Endothelial cell of umbilical vein (primary cell): ENCODE results near the gene CHID1. TPM values are rescaled to one million over a fixed set of nuclear protein-coding genes. Genes with fewer than 3 reads are reported as not detected.

Source experiments
- BruUV-seq: library from RNA; stranded (reverse); fragments of 400-500 nt; replicated peaks from 2 replicates; lab custom pipeline; 2021; lab: Mats Ljungman, UMichigan
- CTCF ChIA-PET: fragments of 300-600, 350-600 bp; sonication (Branson Sonifier 250); formaldehyde crosslinking; loops from one replicate; lab custom pipeline; 2021; ENCODE audit warnings: antibody characterized with exemption, inconsistent platforms; lab: Charles Lee
- POLR2A ChIA-PET: fragments of 300-600, 350-600 bp; sonication (Branson Sonifier 250); formaldehyde crosslinking; loops from one replicate; lab custom pipeline; 2021; ENCODE audit warnings: antibody characterized with exemption, inconsistent platforms; lab: Charles Lee
- DNase-seq: peaks from one replicate; pipeline ENCODE4 v3.0.0-alpha.2; 2011; ENCODE audit warnings: low read depth, low spot score
- FAIRE-seq: peaks from 2 replicates; lab custom pipeline; 2011; peaks lifted over from hg19 to GRCh38; lab: Jason Lieb, UNC
- H2AFZ ChIP-seq: 2 replicates; pipeline ENCODE4 v1.6.0; 2012; ENCODE audit warnings: low read depth, low read length, control low read depth, inconsistent platforms
- H3K27ac ChIP-seq: 2 replicates; pipeline ENCODE4 v1.5.1; 2011; ENCODE audit warnings: low read depth, mild to moderate bottlenecking, control low read depth, low read length, moderate library complexity; ENCODE audit not compliant: insufficient read depth
- H3K27me3 ChIP-seq, 2 experiments: 2 replicates each; pipeline versions ENCODE4 v1.6.0 to v1.6.1; 2011; ENCODE audit warnings: low read length in 2 of 2, mixed read lengths in 1 of 2; ENCODE audit not compliant: control insufficient read depth in 2 of 2, insufficient read depth in 2 of 2
- H3K36me3 ChIP-seq, 2 experiments: 2 replicates in 1 of 2; 3 replicates in 1 of 2; pipeline ENCODE4 v1.5.1; 2011; ENCODE audit warnings: low read length in 2 of 2, mild to moderate bottlenecking in 1 of 2, moderate library complexity in 1 of 2; ENCODE audit not compliant: control insufficient read depth in 2 of 2, insufficient read depth in 2 of 2; ENCODE audit errors: extremely low read depth in 1 of 2
- H3K4me1 ChIP-seq: 3 replicates; pipeline ENCODE4 v1.5.1; 2011; ENCODE audit warnings: mild to moderate bottlenecking, low read length; ENCODE audit not compliant: control insufficient read depth, insufficient read depth; ENCODE audit errors: extremely low read depth
- H3K4me2 ChIP-seq: 2 replicates; pipeline ENCODE4 v1.6.1; 2011; ENCODE audit warnings: low read length, control low read depth, mixed read lengths; ENCODE audit not compliant: insufficient read depth
- H3K4me3 ChIP-seq, 3 experiments: fragments of 200-600 bp in 1 of 3; sonication (generic), shearing (Covaris generic) in 1 of 3; replicated peaks in 1 of 3; 2 replicates each; pipeline ENCODE4 v1.5.1; 2011 to 2016; ENCODE audit warnings: control low read depth in 3 of 3, low read length in 3 of 3, mild to moderate bottlenecking in 2 of 3, inconsistent platforms in 1 of 3, low read depth in 1 of 3, moderate library complexity in 1 of 3; ENCODE audit not compliant: insufficient read depth in 1 of 3
- H3K79me2 ChIP-seq: 2 replicates; pipeline ENCODE4 v1.6.0; 2012; ENCODE audit warnings: low read length, inconsistent platforms; ENCODE audit not compliant: control insufficient read depth, insufficient read depth
- H3K9ac ChIP-seq: replicated peaks from 2 replicates; pipeline ENCODE3; 2011; ENCODE audit warnings: low read length, control low read depth; ENCODE audit not compliant: insufficient read depth; ENCODE audit errors: extremely low read depth
- H3K9me1 ChIP-seq: replicated peaks from 3 replicates; pipeline ENCODE4 v1.6.0; 2011; ENCODE audit warnings: mild to moderate bottlenecking, low read length; ENCODE audit not compliant: control insufficient read depth, insufficient read depth; ENCODE audit errors: extremely low read depth
- H3K9me3 ChIP-seq: replicated peaks from 2 replicates; pipeline ENCODE4 v1.5.1; 2012; ENCODE audit warnings: low read length, inconsistent platforms; ENCODE audit not compliant: control insufficient read depth, insufficient read depth
- H4K20me1 ChIP-seq: replicated peaks from 2 replicates; pipeline ENCODE3; 2011; ENCODE audit warnings: mild to moderate bottlenecking, low read length; ENCODE audit not compliant: control insufficient read depth, insufficient read depth; ENCODE audit errors: extremely low read depth
- CTCF ChIP-seq, 2 donors: IDR thresholded peaks; 1 replicate in 1 of 2; 2 replicates in 1 of 2; pipeline ENCODE4 v1.5.1; 2011; ENCODE audit warnings: low read length in 2 of 2, mild to moderate bottlenecking in 2 of 2, moderate library complexity in 2 of 2, control low read depth in 1 of 2, inconsistent platforms in 1 of 2, low read depth in 1 of 2; ENCODE audit not compliant: insufficient read depth in 1 of 2; ENCODE audit errors: extremely low read depth in 1 of 2
- EZH2 ChIP-seq: IDR thresholded peaks from 2 replicates; pipeline ENCODE4 v1.6.1; 2012; ENCODE audit warnings: borderline replicate concordance, low read depth, mild to moderate bottlenecking, moderate library complexity, low read length, inconsistent platforms; ENCODE audit not compliant: severe bottlenecking
- FOS ChIP-seq: IDR thresholded peaks from 2 replicates; pipeline ENCODE4 v1.6.1; 2011; ENCODE audit warnings: mild to moderate bottlenecking, low read length, moderate library complexity, borderline replicate concordance; ENCODE audit not compliant: insufficient read depth
- GATA2 ChIP-seq: IDR thresholded peaks from 2 replicates; pipeline ENCODE4 v1.7.0; 2011; ENCODE audit warnings: low read depth, mild to moderate bottlenecking, moderate library complexity, mixed read lengths, low read length; ENCODE audit not compliant: insufficient read length, insufficient read depth
- JUN ChIP-seq: IDR thresholded peaks from 2 replicates; pipeline ENCODE4 v1.6.1; 2011; ENCODE audit warnings: borderline replicate concordance, low read depth; ENCODE audit not compliant: insufficient read length, insufficient read depth
- MAX ChIP-seq: IDR thresholded peaks from 2 replicates; pipeline ENCODE4 v1.6.1; 2011; ENCODE audit not compliant: insufficient read depth, insufficient read length
- MYC ChIP-seq: IDR thresholded peaks from one replicate; pipeline ENCODE4 v1.6.1; 2011; ENCODE audit warnings: mild to moderate bottlenecking, low read depth, low read length
- POLR2A ChIP-seq: IDR thresholded peaks from 2 replicates; pipeline ENCODE4 v1.6.1; 2012; ENCODE audit warnings: low read depth, mild to moderate bottlenecking, control low read depth, low read length
- dilution Hi-C: fragments of 300-500 bp; cut with MboI; formaldehyde crosslinking; loops from one replicate; pipeline ENCODE4 v1.15.0; 2019; ENCODE audit warnings: low sequenced_read_pairs; ENCODE audit not compliant: extremely low pct_ligation_motif_present
- intact Hi-C: fragments of 100-400 bp; cut with micrococcal nuclease; formaldehyde crosslinking; loops from one replicate; pipeline ENCODE4 v1.10.0; 2022
- polyA plus RNA-seq, 4 experiments: library from polyadenylated mRNA; depleted of rRNA in 3 of 4; stranded (reverse) in 3 of 4; unstranded in 1 of 4; fragments of >200 nt; gene quantifications; 2 replicates each; pipeline versions ENCODE4 v1.2.1 to v1.2.3, GENCODE V29; 2011 to 2012; ENCODE audit warnings: missing spikeins in 1 of 4
- total RNA-seq: library from RNA; stranded (reverse); gene quantifications from 2 replicates; pipeline ENCODE4 v1.2.3, GENCODE V29; 2021

Gene CHID1
- total and polyA plus RNA-seq, 2 donors (not counting 3 experiments of a cell fraction or from before 2014, with no cell fraction given): 89.8 to 107 TPM

- CTCF ChIA-PET: interaction anchor here (0.9 kb wide), 1 partner anchor 13 kb away, joined by 3 read pairs; no protein-coding TSS in a partner anchor
- no peak for FAIRE-seq
- Histone ChIP-seq H3K4me2 (no peak overlapping the region), H3K9me1 (no peaks in the 10 kb centered on the region), H3K27ac (no peak overlapping the region), H3K4me1 (no peaks in the 10 kb centered on the region), H3K9me3 (no peaks in the 10 kb centered on the region), H2AFZ (no peak overlapping the region), H3K79me2 (no peaks in the 10 kb centered on the region), H4K20me1 (no peaks in the 10 kb centered on the region), H3K9ac (no peak overlapping the region), H3K27me3 (no peaks in the 10 kb centered on the region), H3K4me3 (no peak overlapping the region), H3K36me3 (no peaks in the 10 kb centered on the region)
- BruUV-seq: no TSS peak
- no peak for DNase-seq
- intact Hi-C loops (no loop called here), dilution Hi-C loops (no loop called here)
- POLR2A ChIA-PET: no interaction called here
- no peak for TF ChIP-seq POLR2A
- TF ChIP-seq EZH2: no peak
- TF ChIP-seq CTCF (IDR thresholded peaks at IDR 0.05; ENCODE audit: extremely low read depth in 1 of 2, insufficient read depth in 1 of 2, low read depth in 1 of 2, low read length in 2 of 2): no peak
- TF ChIP-seq JUN: no peak
- TF ChIP-seq GATA2: no peak
- no peak for TF ChIP-seq FOS
- TF ChIP-seq MYC: no peak
- TF ChIP-seq MAX: no peak
Measured at GRCh38 chr11:854601-855329, 55.8 kb downstream of the CHID1 start.
